ENCODE measurements around the gene DIP2C.

Gene DIP2C

GRCh38 chr10:456486-456885 lies 233.0 kb downstream of the DIP2C start:
- Histone ChIP-seq H3K4me3 (replicated peaks; ENCODE audit: low read depth, low read length) (no peak overlapping the region), H3K36me3 (ENCODE audit: control insufficient read depth, insufficient read depth, low read length) (no peaks in the 10 kb centered on the region), H3K27me3 (replicated peaks; ENCODE audit: control insufficient read depth, insufficient read depth, low read length) (no peaks in the 10 kb centered on the region; the same call in 1 of the 2 replicates)
- DNase-seq (ENCODE audit: extremely low read depth, insufficient read length) = no peak
- TF ChIP-seq, protein P1, sequence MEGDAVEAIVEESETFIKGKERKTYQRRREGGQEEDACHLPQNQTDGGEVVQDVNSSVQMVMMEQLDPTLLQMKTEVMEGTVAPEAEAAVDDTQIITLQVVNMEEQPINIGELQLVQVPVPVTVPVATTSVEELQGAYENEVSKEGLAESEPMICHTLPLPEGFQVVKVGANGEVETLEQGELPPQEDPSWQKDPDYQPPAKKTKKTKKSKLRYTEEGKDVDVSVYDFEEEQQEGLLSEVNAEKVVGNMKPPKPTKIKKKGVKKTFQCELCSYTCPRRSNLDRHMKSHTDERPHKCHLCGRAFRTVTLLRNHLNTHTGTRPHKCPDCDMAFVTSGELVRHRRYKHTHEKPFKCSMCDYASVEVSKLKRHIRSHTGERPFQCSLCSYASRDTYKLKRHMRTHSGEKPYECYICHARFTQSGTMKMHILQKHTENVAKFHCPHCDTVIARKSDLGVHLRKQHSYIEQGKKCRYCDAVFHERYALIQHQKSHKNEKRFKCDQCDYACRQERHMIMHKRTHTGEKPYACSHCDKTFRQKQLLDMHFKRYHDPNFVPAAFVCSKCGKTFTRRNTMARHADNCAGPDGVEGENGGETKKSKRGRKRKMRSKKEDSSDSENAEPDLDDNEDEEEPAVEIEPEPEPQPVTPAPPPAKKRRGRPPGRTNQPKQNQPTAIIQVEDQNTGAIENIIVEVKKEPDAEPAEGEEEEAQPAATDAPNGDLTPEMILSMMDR (IDR thresholded peaks at IDR 0.05; ENCODE audit: insufficient read depth, low read length, poor library complexity, severe bottlenecking) = no peak

DNA sequence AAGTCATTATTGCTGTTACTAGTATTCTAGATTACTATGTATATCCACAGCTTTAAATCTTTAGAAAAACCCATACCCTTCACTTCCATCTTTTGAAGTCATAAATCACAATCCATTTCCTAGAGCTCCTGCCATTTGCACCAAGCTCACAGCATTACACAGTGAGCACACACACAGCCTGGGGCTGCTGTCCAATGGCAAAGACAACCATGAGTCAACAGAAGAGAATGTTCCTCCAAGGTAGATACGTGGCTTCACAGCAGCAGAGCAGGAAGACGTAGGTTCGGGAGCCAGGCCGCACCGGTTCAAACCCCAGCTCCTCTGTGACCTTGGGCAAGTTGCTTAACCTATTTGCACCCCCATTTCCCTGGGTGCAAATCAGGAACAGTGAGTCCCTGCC lies 234.6 kb downstream of the DIP2C start:
- TF ChIP-seq, protein P1 (IDR thresholded peaks at IDR 0.05; ENCODE audit: insufficient read depth, low read length, poor library complexity, severe bottlenecking) = no peak
- no peaks in the 10 kb centered on the region; the same call in 1 of the 2 replicates for H3K27me3 ChIP-seq (replicated peaks; ENCODE audit: control insufficient read depth, insufficient read depth, low read length)
- no peaks in the 10 kb centered on the region for H3K36me3 ChIP-seq (ENCODE audit: control insufficient read depth, insufficient read depth, low read length)
- no peak for DNase-seq (ENCODE audit: extremely low read depth, insufficient read length)
- H3K4me3 ChIP-seq (replicated peaks; ENCODE audit: low read depth, low read length) = no peak overlapping the region

GRCh38 chr10:453647-454046 lies 235.8 kb downstream of the DIP2C start:
- H3K27me3 ChIP-seq (replicated peaks; ENCODE audit: control insufficient read depth, insufficient read depth, low read length) = no peaks in the 10 kb centered on the region
- H3K4me3 ChIP-seq (replicated peaks; ENCODE audit: low read depth, low read length) = no peak overlapping the region
- TF ChIP-seq, protein P1 (IDR thresholded peaks at IDR 0.05; ENCODE audit: insufficient read depth, low read length, poor library complexity, severe bottlenecking) = no peak
- no peak for DNase-seq (ENCODE audit: extremely low read depth, insufficient read length)
- no peaks in the 10 kb centered on the region for H3K36me3 ChIP-seq (ENCODE audit: control insufficient read depth, insufficient read depth, low read length)

- H3K36me3 ChIP-seq (ENCODE audit: control insufficient read depth, insufficient read depth, low read length) = no peaks in the 10 kb centered on the region
- no peak for DNase-seq (ENCODE audit: extremely low read depth, insufficient read length)
- TF ChIP-seq, protein P1 (IDR thresholded peaks at IDR 0.05; ENCODE audit: insufficient read depth, low read length, poor library complexity, severe bottlenecking) = no peak
- H3K4me3 ChIP-seq (replicated peaks; ENCODE audit: low read depth, low read length) = no peak overlapping the region
- H3K27me3 ChIP-seq (replicated peaks; ENCODE audit: control insufficient read depth, insufficient read depth, low read length) = no peaks in the 10 kb centered on the region
Measured at GRCh38 chr10:452512-453426, 236.7 kb downstream of the DIP2C start.

- DNase-seq (ENCODE audit: extremely low read depth, insufficient read length) = no peak
- H3K36me3 ChIP-seq (ENCODE audit: control insufficient read depth, insufficient read depth, low read length) = no peaks in the 10 kb centered on the region
- H3K27me3 ChIP-seq (replicated peaks; ENCODE audit: control insufficient read depth, insufficient read depth, low read length) = no peaks in the 10 kb centered on the region
- TF ChIP-seq, protein P1 (IDR thresholded peaks at IDR 0.05; ENCODE audit: insufficient read depth, low read length, poor library complexity, severe bottlenecking) = no peak
- no peak overlapping the region for H3K4me3 ChIP-seq (replicated peaks; ENCODE audit: low read depth, low read length)
Measured at GRCh38 chr10:451856-452255, 237.6 kb downstream of the DIP2C start.
